HEK293 (cell line): ENCODE results near the gene TBCE.

Experiments
- CTCF ChIA-PET: fragments of 350-600 bp; formaldehyde crosslinking; extraction: SDS; loops from one replicate; lab custom pipeline; 2021; ENCODE audit warnings: antibody characterized with exemption; lab: Yijun Ruan, JAX
- POLR2A ChIA-PET: fragments of 300-600 bp; formaldehyde crosslinking; extraction: SDS; loops from one replicate; lab custom pipeline; 2020; ENCODE audit warnings: antibody characterized with exemption, inconsistent platforms; lab: Yijun Ruan, JAX
- H3K27ac ChIP-seq: fragments of 200-500 bp; sonication (Bioruptor generic); 2 replicates; pipeline ENCODE4 v1.5.1; 2014; ENCODE audit warnings: low read depth, low read length, control low read depth, inconsistent platforms; ENCODE audit errors: extremely low read depth
- H3K36me3 ChIP-seq, 2 experiments: fragments of 200-500 bp in 1 of 2; sonication (Bioruptor generic) in 1 of 2; 1 replicate in 1 of 2; 2 replicates in 1 of 2; pipeline ENCODE4 v1.5.1; 2014 to 2017; ENCODE audit warnings: inconsistent platforms in 2 of 2, low read length in 2 of 2; ENCODE audit not compliant: control insufficient read depth in 2 of 2, insufficient read depth in 1 of 2
- H3K4me1 ChIP-seq: fragments of 200-500 bp; sonication (Bioruptor generic); 2 replicates; pipeline ENCODE4 v1.5.1; 2014; ENCODE audit warnings: mild to moderate bottlenecking, low read length, inconsistent platforms; ENCODE audit not compliant: control insufficient read depth, insufficient read depth
- H3K4me3 ChIP-seq: 2 replicates; pipeline ENCODE4 v1.5.1; 2011; ENCODE audit warnings: low read depth, mild to moderate bottlenecking, control low read depth, low read length, moderate library complexity
- H3K9me3 ChIP-seq: fragments of 200-500 bp; sonication (Bioruptor generic); 2 replicates; pipeline ENCODE4 v1.5.1; 2014; ENCODE audit warnings: low read depth, low read length, inconsistent platforms; ENCODE audit not compliant: control insufficient read depth, insufficient read depth
- FEZF1 ChIP-seq: fragments of 450-650 bp; formaldehyde crosslinking; IDR thresholded peaks from 2 replicates; pipeline ENCODE4 v1.5.1; 2016; ENCODE audit warnings: missing biosample characterization, missing genetic modification characterization
- GFI1B ChIP-seq: fragments of 450-650 bp; formaldehyde crosslinking; IDR thresholded peaks from 2 replicates; pipeline ENCODE4 v1.5.1; 2016; ENCODE audit warnings: missing biosample characterization, missing genetic modification characterization
- GLI2 ChIP-seq: fragments of 450-650 bp; formaldehyde crosslinking; IDR thresholded peaks from 2 replicates; pipeline ENCODE4; 2017; ENCODE audit warnings: missing biosample characterization, missing genetic modification characterization, low read depth, borderline replicate concordance
- GLIS2 ChIP-seq: fragments of 450-650 bp; formaldehyde crosslinking; IDR thresholded peaks from 2 replicates; pipeline ENCODE4 v1.5.1; 2016; ENCODE audit warnings: missing biosample characterization, missing genetic modification characterization
- IKZF3 ChIP-seq: fragments of 450-650 bp; IDR thresholded peaks from 2 replicates; pipeline ENCODE4 v1.5.0; 2018; ENCODE audit warnings: missing biosample characterization, mild to moderate bottlenecking, missing genetic modification characterization, moderate library complexity
- KLF9 ChIP-seq: fragments of 450-650 bp; formaldehyde crosslinking; IDR thresholded peaks from 2 replicates; pipeline ENCODE4 v1.5.1; 2016; ENCODE audit warnings: missing biosample characterization, missing genetic modification characterization, low read depth
- MYNN ChIP-seq: fragments of 450-650 bp; formaldehyde crosslinking; IDR thresholded peaks from 2 replicates; pipeline ENCODE4 v1.5.1; 2016; ENCODE audit warnings: missing biosample characterization, missing genetic modification characterization, borderline replicate concordance
- SCRT1 ChIP-seq: fragments of 450-650 bp; formaldehyde crosslinking; IDR thresholded peaks from 2 replicates; pipeline ENCODE4 v1.5.1; 2016; ENCODE audit warnings: missing biosample characterization, missing genetic modification characterization, borderline replicate concordance
- YY2 ChIP-seq: fragments of 450-650 bp; formaldehyde crosslinking; IDR thresholded peaks from 2 replicates; pipeline ENCODE4 v1.5.1; 2016; ENCODE audit warnings: missing biosample characterization, missing genetic modification characterization
- ZFP41 ChIP-seq: fragments of 450-650 bp; formaldehyde crosslinking; IDR thresholded peaks from 2 replicates; pipeline ENCODE4 v1.5.1; 2016; ENCODE audit warnings: missing biosample characterization, missing genetic modification characterization, borderline replicate concordance
- ZNF10 ChIP-seq: fragments of 450-650 bp; formaldehyde crosslinking; IDR thresholded peaks from 2 replicates; pipeline ENCODE4 v1.5.1; 2017; ENCODE audit warnings: missing biosample characterization, missing genetic modification characterization
- ZNF18 ChIP-seq: fragments of 450-650 bp; formaldehyde crosslinking; IDR thresholded peaks from 2 replicates; pipeline ENCODE4 v1.5.1; 2016; ENCODE audit warnings: missing biosample characterization, missing genetic modification characterization
- ZNF266 ChIP-seq: fragments of 450-650 bp; formaldehyde crosslinking; IDR thresholded peaks from 2 replicates; pipeline ENCODE4 v1.5.1; 2016; ENCODE audit warnings: missing biosample characterization, missing genetic modification characterization, low read depth
- ZNF433 ChIP-seq: fragments of 450-650 bp; formaldehyde crosslinking; IDR thresholded peaks from 2 replicates; pipeline ENCODE4 v1.5.1; 2016; ENCODE audit warnings: missing biosample characterization, missing genetic modification characterization, low read depth
- ZNF596 ChIP-seq: fragments of 450-650 bp; IDR thresholded peaks from 2 replicates; pipeline ENCODE4 v1.5.0; 2018; ENCODE audit warnings: missing biosample characterization, mild to moderate bottlenecking, missing genetic modification characterization, moderate library complexity
- ZNF621 ChIP-seq: fragments of 450-650 bp; formaldehyde crosslinking; IDR thresholded peaks from 2 replicates; pipeline ENCODE4 v1.5.1; 2017; ENCODE audit warnings: missing biosample characterization, missing genetic modification characterization
- ZNF654 ChIP-seq: fragments of 450-650 bp; formaldehyde crosslinking; IDR thresholded peaks from 2 replicates; pipeline ENCODE4 v1.5.1; 2016; ENCODE audit warnings: low read depth, missing biosample characterization, missing genetic modification characterization
- ZNF837 ChIP-seq: fragments of 450-650 bp; formaldehyde crosslinking; IDR thresholded peaks from 2 replicates; pipeline ENCODE4 v1.5.1; 2016; ENCODE audit warnings: missing biosample characterization, missing genetic modification characterization
- TF ChIP-seq, protein P1 (sequence below): fragments of 450-650 bp; formaldehyde crosslinking; IDR thresholded peaks from 2 replicates; pipeline ENCODE4 v1.5.1; 2016; ENCODE audit warnings: missing biosample characterization, missing genetic modification characterization
- TF ChIP-seq, protein P2 (sequence below): fragments of 450-650 bp; formaldehyde crosslinking; IDR thresholded peaks from 2 replicates; pipeline ENCODE4 v1.5.1; 2016; ENCODE audit warnings: missing biosample characterization, missing genetic modification characterization
- TF ChIP-seq, protein P3 (sequence below): fragments of 450-650 bp; IDR thresholded peaks from 2 replicates; pipeline ENCODE4 v1.5.1; 2018; ENCODE audit warnings: missing biosample characterization, missing genetic modification characterization
- TF ChIP-seq, protein P4 (sequence below): fragments of 450-650 bp; formaldehyde crosslinking; IDR thresholded peaks from 2 replicates; pipeline ENCODE4 v1.5.1; 2017; ENCODE audit warnings: missing biosample characterization, missing genetic modification characterization

TBCE gene

DNA sequence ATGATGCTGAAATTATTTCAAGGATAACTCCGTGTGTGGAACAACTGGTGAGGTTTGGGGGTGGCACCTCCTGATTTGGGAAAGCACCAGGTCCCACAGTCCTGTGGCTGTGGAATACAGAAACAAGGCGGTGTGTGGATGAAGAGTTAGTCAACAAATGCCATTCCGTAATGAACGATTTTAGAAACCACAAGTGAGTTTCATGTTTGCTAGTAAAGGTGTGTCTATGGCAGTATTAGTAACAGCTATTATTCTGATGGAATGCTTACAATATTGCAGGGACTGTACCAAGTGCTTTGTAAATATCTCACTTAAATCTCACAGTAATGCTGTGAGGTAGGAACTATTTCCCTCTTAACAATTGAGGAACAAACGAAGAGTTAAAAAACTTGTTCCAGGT is 83.2 kb downstream of the TBCE start:
- POLR2A ChIA-PET = interaction anchor here (0.9 kb wide), 1 partner anchor 54 kb away, joined by 3 read pairs; the partner anchor contains the start of gene B3GALNT2
- H3K36me3 ChIP-seq = peaks cover 68 to 87% of the 10 kb centered on the region in 2 experiments
- no peaks in the 10 kb centered on the region for H3K4me1 ChIP-seq
- H3K4me3 ChIP-seq = no peak overlapping the region
- CTCF ChIA-PET = interaction anchor here (1.3 to 3.0 kb wide), 2 partner anchors 36 to 164 kb away, joined by 4 to 11 read pairs; no protein-coding TSS in a partner anchor
- no peak overlapping the region for H3K27ac ChIP-seq
- no peaks in the 10 kb centered on the region for H3K9me3 ChIP-seq
- TF ChIP-seq MYNN = no peak
- no peak for TF ChIP-seq ZNF266 (tag by site-specific recombination)
- TF ChIP-seq ZNF621 = no peak
- TF ChIP-seq, protein P1, sequence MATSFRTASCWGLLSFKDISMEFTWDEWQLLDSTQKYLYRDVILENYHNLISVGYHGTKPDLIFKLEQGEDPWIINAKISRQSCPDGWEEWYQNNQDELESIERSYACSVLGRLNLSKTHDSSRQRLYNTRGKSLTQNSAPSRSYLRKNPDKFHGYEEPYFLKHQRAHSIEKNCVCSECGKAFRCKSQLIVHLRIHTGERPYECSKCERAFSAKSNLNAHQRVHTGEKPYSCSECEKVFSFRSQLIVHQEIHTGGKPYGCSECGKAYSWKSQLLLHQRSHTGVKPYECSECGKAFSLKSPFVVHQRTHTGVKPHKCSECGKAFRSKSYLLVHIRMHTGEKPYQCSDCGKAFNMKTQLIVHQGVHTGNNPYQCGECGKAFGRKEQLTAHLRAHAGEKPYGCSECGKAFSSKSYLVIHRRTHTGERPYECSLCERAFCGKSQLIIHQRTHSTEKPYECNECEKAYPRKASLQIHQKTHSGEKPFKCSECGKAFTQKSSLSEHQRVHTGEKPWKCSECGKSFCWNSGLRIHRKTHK = no peak
- TF ChIP-seq FEZF1 = no peak
- no peak for TF ChIP-seq ZNF837 (tag by site-specific recombination)
- no peak for TF ChIP-seq ZNF10 (tag by site-specific recombination)
- TF ChIP-seq YY2 = no peak
- TF ChIP-seq GLIS2 (tag by site-specific recombination) = no peak
- TF ChIP-seq KLF9 (tag by site-specific recombination) = no peak
- no peak for TF ChIP-seq SCRT1 (tag by site-specific recombination)

DNA sequence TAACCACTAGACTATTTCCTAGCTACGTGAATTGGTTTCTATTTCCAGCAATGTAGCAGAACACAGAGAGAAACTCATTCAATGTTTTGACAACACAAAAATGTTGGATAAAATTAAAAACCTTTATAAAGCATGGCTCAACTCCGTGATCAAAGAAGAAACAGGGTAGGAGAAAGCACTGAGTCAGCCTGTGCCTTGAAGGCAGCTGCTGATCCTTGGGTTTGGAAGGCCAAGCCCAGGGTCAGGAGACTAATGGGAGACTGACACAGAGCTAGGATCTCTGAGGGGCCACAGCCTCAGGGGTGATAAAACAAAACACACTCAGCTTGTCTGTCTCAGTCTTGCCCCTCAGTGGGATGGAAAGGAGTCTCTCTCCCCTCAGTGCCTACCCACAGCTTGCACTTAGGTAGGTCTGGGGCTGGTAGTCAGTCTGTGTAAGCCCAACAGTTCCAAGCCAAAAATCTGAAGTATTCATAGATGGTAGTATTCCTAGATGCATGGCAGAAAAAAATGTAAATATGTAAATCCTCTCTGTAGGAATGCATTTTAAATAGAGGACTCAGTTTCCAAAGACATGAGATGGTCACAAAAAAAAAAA is 83.8 kb downstream of the TBCE start:
- peaks cover 63 to 84% of the 10 kb centered on the region in 2 experiments for H3K36me3 ChIP-seq
- H3K27ac ChIP-seq = no peak overlapping the region
- CTCF ChIA-PET = interaction anchor here (0.6 to 3.0 kb wide), 4 partner anchors 36 to 522 kb away, joined by 3 to 11 read pairs (median 4); no protein-coding TSS in a partner anchor
- TF ChIP-seq ZNF596 (tag by site-specific recombination) (no peak), ZNF433 (tag by site-specific recombination) (no peak), GLI2 (tag by site-specific recombination) (no peak), ZNF18 (tag by site-specific recombination) (no peak), GFI1B (tag by site-specific recombination) (no peak), ZNF654 (tag by site-specific recombination) (no peak), IKZF3 (tag by site-specific recombination) (no peak), ZFP41 (no peak)
- TF ChIP-seq, protein P2, sequence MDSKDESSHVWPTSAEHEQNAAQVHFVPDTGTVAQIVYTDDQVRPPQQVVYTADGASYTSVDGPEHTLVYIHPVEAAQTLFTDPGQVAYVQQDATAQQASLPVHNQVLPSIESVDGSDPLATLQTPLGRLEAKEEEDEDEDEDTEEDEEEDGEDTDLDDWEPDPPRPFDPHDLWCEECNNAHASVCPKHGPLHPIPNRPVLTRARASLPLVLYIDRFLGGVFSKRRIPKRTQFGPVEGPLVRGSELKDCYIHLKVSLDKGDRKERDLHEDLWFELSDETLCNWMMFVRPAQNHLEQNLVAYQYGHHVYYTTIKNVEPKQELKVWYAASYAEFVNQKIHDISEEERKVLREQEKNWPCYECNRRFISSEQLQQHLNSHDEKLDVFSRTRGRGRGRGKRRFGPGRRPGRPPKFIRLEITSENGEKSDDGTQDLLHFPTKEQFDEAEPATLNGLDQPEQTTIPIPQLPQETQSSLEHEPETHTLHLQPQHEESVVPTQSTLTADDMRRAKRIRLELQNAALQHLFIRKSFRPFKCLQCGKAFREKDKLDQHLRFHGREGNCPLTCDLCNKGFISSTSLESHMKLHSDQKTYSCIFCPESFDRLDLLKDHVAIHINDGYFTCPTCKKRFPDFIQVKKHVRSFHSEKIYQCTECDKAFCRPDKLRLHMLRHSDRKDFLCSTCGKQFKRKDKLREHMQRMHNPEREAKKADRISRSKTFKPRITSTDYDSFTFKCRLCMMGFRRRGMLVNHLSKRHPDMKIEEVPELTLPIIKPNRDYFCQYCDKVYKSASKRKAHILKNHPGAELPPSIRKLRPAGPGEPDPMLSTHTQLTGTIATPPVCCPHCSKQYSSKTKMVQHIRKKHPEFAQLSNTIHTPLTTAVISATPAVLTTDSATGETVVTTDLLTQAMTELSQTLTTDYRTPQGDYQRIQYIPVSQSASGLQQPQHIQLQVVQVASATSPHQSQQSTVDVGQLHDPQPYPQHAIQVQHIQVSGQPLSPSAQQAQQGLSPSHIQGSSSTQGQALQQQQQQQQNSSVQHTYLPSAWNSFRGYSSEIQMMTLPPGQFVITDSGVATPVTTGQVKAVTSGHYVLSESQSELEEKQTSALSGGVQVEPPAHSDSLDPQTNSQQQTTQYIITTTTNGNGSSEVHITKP (tag by site-specific recombination) = no peak
- TF ChIP-seq, protein P3, sequence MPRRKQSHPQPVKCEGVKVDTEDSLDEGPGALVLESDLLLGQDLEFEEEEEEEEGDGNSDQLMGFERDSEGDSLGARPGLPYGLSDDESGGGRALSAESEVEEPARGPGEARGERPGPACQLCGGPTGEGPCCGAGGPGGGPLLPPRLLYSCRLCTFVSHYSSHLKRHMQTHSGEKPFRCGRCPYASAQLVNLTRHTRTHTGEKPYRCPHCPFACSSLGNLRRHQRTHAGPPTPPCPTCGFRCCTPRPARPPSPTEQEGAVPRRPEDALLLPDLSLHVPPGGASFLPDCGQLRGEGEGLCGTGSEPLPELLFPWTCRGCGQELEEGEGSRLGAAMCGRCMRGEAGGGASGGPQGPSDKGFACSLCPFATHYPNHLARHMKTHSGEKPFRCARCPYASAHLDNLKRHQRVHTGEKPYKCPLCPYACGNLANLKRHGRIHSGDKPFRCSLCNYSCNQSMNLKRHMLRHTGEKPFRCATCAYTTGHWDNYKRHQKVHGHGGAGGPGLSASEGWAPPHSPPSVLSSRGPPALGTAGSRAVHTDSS (tag by site-specific recombination) = no peak
- TF ChIP-seq, protein P4, sequence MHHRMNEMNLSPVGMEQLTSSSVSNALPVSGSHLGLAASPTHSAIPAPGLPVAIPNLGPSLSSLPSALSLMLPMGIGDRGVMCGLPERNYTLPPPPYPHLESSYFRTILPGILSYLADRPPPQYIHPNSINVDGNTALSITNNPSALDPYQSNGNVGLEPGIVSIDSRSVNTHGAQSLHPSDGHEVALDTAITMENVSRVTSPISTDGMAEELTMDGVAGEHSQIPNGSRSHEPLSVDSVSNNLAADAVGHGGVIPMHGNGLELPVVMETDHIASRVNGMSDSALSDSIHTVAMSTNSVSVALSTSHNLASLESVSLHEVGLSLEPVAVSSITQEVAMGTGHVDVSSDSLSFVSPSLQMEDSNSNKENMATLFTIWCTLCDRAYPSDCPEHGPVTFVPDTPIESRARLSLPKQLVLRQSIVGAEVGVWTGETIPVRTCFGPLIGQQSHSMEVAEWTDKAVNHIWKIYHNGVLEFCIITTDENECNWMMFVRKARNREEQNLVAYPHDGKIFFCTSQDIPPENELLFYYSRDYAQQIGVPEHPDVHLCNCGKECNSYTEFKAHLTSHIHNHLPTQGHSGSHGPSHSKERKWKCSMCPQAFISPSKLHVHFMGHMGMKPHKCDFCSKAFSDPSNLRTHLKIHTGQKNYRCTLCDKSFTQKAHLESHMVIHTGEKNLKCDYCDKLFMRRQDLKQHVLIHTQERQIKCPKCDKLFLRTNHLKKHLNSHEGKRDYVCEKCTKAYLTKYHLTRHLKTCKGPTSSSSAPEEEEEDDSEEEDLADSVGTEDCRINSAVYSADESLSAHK (tag by site-specific recombination) = no peak

More for the DNA sequence above, 83.8 kb downstream of the TBCE start:
- no peaks in the 10 kb centered on the region for H3K9me3 ChIP-seq
- POLR2A ChIA-PET = interaction anchor here (0.5 to 0.9 kb wide), 3 partner anchors 9 to 127 kb away, joined by 3 to 5 read pairs (median 3); partner anchors contain the start of gene B3GALNT2
- H3K4me1 ChIP-seq = no peaks in the 10 kb centered on the region
- no peak overlapping the region for H3K4me3 ChIP-seq
